IMR-90 (cell line): ENCODE results near the gene CCND3.

Experiments
- CEBPB ChIP-seq: IDR thresholded peaks from 2 replicates; pipeline ENCODE4 v1.6.1; 2012; ENCODE audit warnings: low read depth, low read length, improper control_type of control experiment
- CTCF ChIP-seq: conservative IDR thresholded peaks from 2 replicates; pipeline ENCODE4 v1.5.1; 2012; ENCODE audit warnings: mild to moderate bottlenecking, low read depth, low read length, improper control_type of control experiment
- RCOR1 ChIP-seq: IDR thresholded peaks from 2 replicates; pipeline ENCODE4 v1.6.1; 2012; ENCODE audit warnings: mild to moderate bottlenecking, low read length, improper control_type of control experiment; ENCODE audit not compliant: insufficient replicate concordance
- USF2 ChIP-seq: fragments of 150-350 bp; IDR thresholded peaks from 2 replicates; pipeline ENCODE4 v1.6.1; 2017; ENCODE audit warnings: mild to moderate bottlenecking, antibody characterized with exemption, low read length, low read depth

- TF ChIP-seq RCOR1 (no peak), CTCF (no peak), USF2 (no peak), CEBPB (no peak)
Observed at GRCh38 chr6:41937472-41937860, 4.1 kb downstream of the CCND3 start.
